ENCODE results near the gene COQ10A.

DNA sequence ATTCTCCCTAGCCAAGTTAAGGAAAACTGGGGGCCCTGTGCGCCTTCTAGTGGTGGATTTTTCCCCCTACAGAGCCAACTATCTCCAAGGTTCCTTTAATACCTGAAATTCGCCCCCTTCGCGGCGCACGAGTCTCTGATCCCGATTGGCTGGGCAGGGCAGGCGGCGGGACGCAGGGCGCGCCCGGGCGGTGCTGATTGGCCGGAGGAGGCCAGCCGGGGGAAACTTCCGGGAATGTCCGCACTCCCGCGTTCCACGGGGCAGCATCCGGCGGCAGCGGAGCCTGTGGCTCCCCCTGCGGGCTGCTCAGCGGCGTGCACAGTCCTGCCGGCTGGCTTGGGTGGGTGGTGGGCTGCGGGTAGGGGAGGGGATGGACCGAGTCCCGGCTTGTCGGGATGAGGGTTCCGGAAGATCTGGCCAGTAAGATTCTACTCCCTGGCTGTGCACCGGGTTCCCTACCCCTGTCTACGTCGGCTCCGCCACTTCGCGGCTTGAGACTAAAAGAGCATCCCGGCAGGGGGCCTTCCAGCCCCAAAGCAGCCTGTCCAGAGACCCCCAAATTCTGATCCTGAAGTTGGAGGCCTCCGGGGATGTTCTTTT, 42.5 kb upstream of the COQ10A start, which contains the start of gene NABP2:
- TF ChIP-seq, protein P1, sequence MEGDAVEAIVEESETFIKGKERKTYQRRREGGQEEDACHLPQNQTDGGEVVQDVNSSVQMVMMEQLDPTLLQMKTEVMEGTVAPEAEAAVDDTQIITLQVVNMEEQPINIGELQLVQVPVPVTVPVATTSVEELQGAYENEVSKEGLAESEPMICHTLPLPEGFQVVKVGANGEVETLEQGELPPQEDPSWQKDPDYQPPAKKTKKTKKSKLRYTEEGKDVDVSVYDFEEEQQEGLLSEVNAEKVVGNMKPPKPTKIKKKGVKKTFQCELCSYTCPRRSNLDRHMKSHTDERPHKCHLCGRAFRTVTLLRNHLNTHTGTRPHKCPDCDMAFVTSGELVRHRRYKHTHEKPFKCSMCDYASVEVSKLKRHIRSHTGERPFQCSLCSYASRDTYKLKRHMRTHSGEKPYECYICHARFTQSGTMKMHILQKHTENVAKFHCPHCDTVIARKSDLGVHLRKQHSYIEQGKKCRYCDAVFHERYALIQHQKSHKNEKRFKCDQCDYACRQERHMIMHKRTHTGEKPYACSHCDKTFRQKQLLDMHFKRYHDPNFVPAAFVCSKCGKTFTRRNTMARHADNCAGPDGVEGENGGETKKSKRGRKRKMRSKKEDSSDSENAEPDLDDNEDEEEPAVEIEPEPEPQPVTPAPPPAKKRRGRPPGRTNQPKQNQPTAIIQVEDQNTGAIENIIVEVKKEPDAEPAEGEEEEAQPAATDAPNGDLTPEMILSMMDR (IDR thresholded peaks at IDR 0.05) = peak; percentile 83 to 98 (median 90)
- TF ChIP-seq POLR2A (IDR thresholded peaks at IDR 0.05) = no peak

Measured in testis (tissue), 2 donors.